ENCODE results near the gene SIM2. TPM values are rescaled to one million over a fixed set of nuclear protein-coding genes. Genes with fewer than 3 reads are reported as not detected.
"Not testable (repeated sequence)": the region's sequence is repeated elsewhere in the genome, so short reads cannot be mapped to it uniquely, and the experiment has no call there.

SIM2 gene
- not detected for total RNA-seq

GRCh38 chr21:36698981-36699545 lies at the start of gene SIM2:
TSS of gene SIM2 (plus strand) at chr21:36699115. CDS start at chr21:36699747, 632 bp downstream.
- Histone ChIP-seq H3K9me3 (no peaks in the 10 kb centered on the region), H3K27me3 (peaks cover 0 to 74% of the 10 kb centered on the region in 2 donors), H3K4me1 (peaks cover 0 to 47% (median 9%) of the 10 kb centered on the region in 4 donors), H3K36me3 (no peaks in the 10 kb centered on the region), H3K4me3 (peak within 1 kb of the TSS in 3 of 4 donors; percentile 12 to 47 (median 41)), H3K27ac (no peak within 1 kb of the TSS)
- DNase-seq: no peak
- TF ChIP-seq CTCF (IDR thresholded peaks at IDR 0.05) (no peak), POLR2A (IDR thresholded peaks at IDR 0.05) (no peak)

- H3K4me1 ChIP-seq: no peaks in the 10 kb centered on the region
- no peaks in the 10 kb centered on the region for H3K27me3 ChIP-seq
- H3K27ac ChIP-seq: no peak overlapping the region
- no peak for DNase-seq
- TF ChIP-seq CTCF (IDR thresholded peaks at IDR 0.05): no peak
- no peaks in the 10 kb centered on the region for H3K36me3 ChIP-seq
- no peaks in the 10 kb centered on the region for H3K9me3 ChIP-seq
- H3K4me3 ChIP-seq: no peak overlapping the region
Observed at GRCh38 chr21:36654324-36654723, 44.6 kb upstream of the SIM2 start.

- TF ChIP-seq CTCF (IDR thresholded peaks at IDR 0.05): no peak
- no peak for TF ChIP-seq POLR2A (IDR thresholded peaks at IDR 0.05)
- no peaks in the 10 kb centered on the region for H3K9me3 ChIP-seq
- H3K36me3 ChIP-seq: no peaks in the 10 kb centered on the region
- no peaks in the 10 kb centered on the region for H3K4me1 ChIP-seq
- no peak for DNase-seq
- no peak overlapping the region for H3K27ac ChIP-seq
- H3K27me3 ChIP-seq: no peaks in the 10 kb centered on the region
- H3K4me3 ChIP-seq: no peak overlapping the region
Observed at GRCh38 chr21:36654796-36655325, 44.1 kb upstream of the SIM2 start.

GRCh38 chr21:36656138-36656537 lies 42.8 kb upstream of the SIM2 start:
- H3K36me3 ChIP-seq: no peaks in the 10 kb centered on the region
- H3K4me3 ChIP-seq: no peak overlapping the region
- no peaks in the 10 kb centered on the region for H3K9me3 ChIP-seq
- H3K4me1 ChIP-seq: no peaks in the 10 kb centered on the region
- DNase-seq: no peak
- no peak overlapping the region for H3K27ac ChIP-seq
- TF ChIP-seq POLR2A (IDR thresholded peaks at IDR 0.05) (no peak), CTCF (IDR thresholded peaks at IDR 0.05) (no peak)
- no peaks in the 10 kb centered on the region for H3K27me3 ChIP-seq

GRCh38 chr21:36657290-36657689 lies 41.6 kb upstream of the SIM2 start:
- H3K27me3 ChIP-seq, H3K27ac ChIP-seq, H3K36me3 ChIP-seq, DNase-seq, H3K9me3 ChIP-seq, H3K4me3 ChIP-seq, H3K4me1 ChIP-seq: not testable (repeated sequence)

GRCh38 chr21:36657999-36658398 lies 40.9 kb upstream of the SIM2 start:
- H3K27ac ChIP-seq: no peak overlapping the region
- no peaks in the 10 kb centered on the region for H3K36me3 ChIP-seq
- no peaks in the 10 kb centered on the region for H3K9me3 ChIP-seq
- no peaks in the 10 kb centered on the region for H3K4me1 ChIP-seq
- TF ChIP-seq POLR2A (IDR thresholded peaks at IDR 0.05): no peak
- no peak for TF ChIP-seq CTCF (IDR thresholded peaks at IDR 0.05)
- peaks cover 0 to 1% of the 10 kb centered on the region in 2 donors for H3K27me3 ChIP-seq
- no peak overlapping the region for H3K4me3 ChIP-seq
- no peak for DNase-seq
